H1 (cell line): ENCODE results near the gene CCDC191. TPM values are rescaled to one million over a fixed set of nuclear protein-coding genes. Genes with fewer than 3 reads are reported as not detected.

Experiments used
- CTCF ChIA-PET: fragments of 300-600 bp; sonication (Branson Sonifier 250); formaldehyde crosslinking; loops from one replicate; lab custom pipeline; 2021; ENCODE audit not compliant: partially characterized antibody; lab: Charles Lee
- POLR2A ChIA-PET: fragments of 300-600 bp; sonication (Branson Sonifier 250); formaldehyde crosslinking; loops from one replicate; lab custom pipeline; 2021; ENCODE audit warnings: inconsistent platforms; ENCODE audit not compliant: partially characterized antibody; lab: Charles Lee
- DNase-seq, 2 experiments: peaks; one replicate each; pipeline versions ENCODE4 v3.0.0 to v3.0.0-alpha.2; 2010 to 2022; ENCODE audit warnings: low spot score in 2 of 2, low read depth in 1 of 2, mixed read lengths in 1 of 2
- FAIRE-seq: peaks from 2 replicates; lab custom pipeline; 2011; peaks lifted over from hg19 to GRCh38; lab: Jason Lieb, UNC
- H2AFZ ChIP-seq: 2 replicates; pipeline ENCODE4 v1.8.1; 2012; ENCODE audit warnings: low read length, inconsistent platforms
- H2AK5ac ChIP-seq: 2 replicates; pipeline ENCODE4 v1.6.1; 2013; ENCODE audit warnings: low read depth, low read length
- H2BK120ac ChIP-seq: replicated peaks from 2 replicates; pipeline ENCODE3; 2013; ENCODE audit warnings: low read depth, low read length, inconsistent platforms
- H2BK12ac ChIP-seq: 2 replicates; pipeline ENCODE4 v1.6.1; 2013; ENCODE audit warnings: low read depth, low read length
- H2BK15ac ChIP-seq: 2 replicates; pipeline ENCODE4 v1.6.1; 2013; ENCODE audit warnings: low read length
- H2BK20ac ChIP-seq: 2 replicates; pipeline ENCODE4 v1.6.1; 2013; ENCODE audit warnings: low read length
- H2BK5ac ChIP-seq: 2 replicates; pipeline ENCODE4 v1.6.1; 2013; ENCODE audit warnings: low read depth, low read length
- H3K14ac ChIP-seq: 2 replicates; pipeline ENCODE4 v1.6.1; 2013; ENCODE audit warnings: inconsistent platforms; ENCODE audit not compliant: insufficient read length
- H3K18ac ChIP-seq: 2 replicates; pipeline ENCODE4 v1.6.1; 2013; ENCODE audit warnings: low read length; ENCODE audit errors: extremely low read depth
- H3K23ac ChIP-seq: 2 replicates; pipeline ENCODE4 v1.6.1; 2013; ENCODE audit warnings: inconsistent platforms; ENCODE audit not compliant: insufficient read length
- H3K23me2 ChIP-seq: 2 replicates; pipeline ENCODE4 v1.6.1; 2013; ENCODE audit warnings: low read depth, low read length
- H3K27ac ChIP-seq: 2 replicates; pipeline ENCODE4 v1.6.1; 2011; ENCODE audit warnings: low read depth, low read length, inconsistent platforms
- H3K27me3 ChIP-seq, 4 experiments: replicated peaks in 1 of 4; 1 replicate in 1 of 4; 2 replicates in 3 of 4; pipeline versions ENCODE4 v1.6.1 to v1.8.1; 2011 to 2013; ENCODE audit warnings: low read length in 3 of 4, mild to moderate bottlenecking in 3 of 4, inconsistent platforms in 2 of 4, mixed read lengths in 2 of 4, moderate library complexity in 1 of 4; ENCODE audit not compliant: control insufficient read depth in 3 of 4, insufficient read depth in 3 of 4; ENCODE audit errors: extremely low read depth in 1 of 4
- H3K36me3 ChIP-seq, 4 experiments: 2 replicates each; pipeline versions ENCODE4 v1.6.1 to v1.8.1; 2011 to 2013; ENCODE audit warnings: mild to moderate bottlenecking in 4 of 4, low read length in 3 of 4, moderate library complexity in 2 of 4, control low read depth in 1 of 4, inconsistent platforms in 1 of 4; ENCODE audit not compliant: insufficient read depth in 4 of 4, control insufficient read depth in 2 of 4
- H3K4ac ChIP-seq: replicated peaks from 2 replicates; pipeline ENCODE3; 2013; ENCODE audit warnings: low read length, low read depth, mixed read lengths, inconsistent platforms; ENCODE audit not compliant: insufficient read length
- H3K4me1 ChIP-seq, 4 experiments: replicated peaks in 1 of 4; 1 replicate in 1 of 4; 2 replicates in 3 of 4; pipeline versions ENCODE4 v1.6.1 to v1.8.1; 2011 to 2013; ENCODE audit warnings: low read length in 3 of 4, inconsistent platforms in 2 of 4, mixed read lengths in 1 of 4; ENCODE audit not compliant: insufficient read depth in 4 of 4, control insufficient read depth in 3 of 4
- H3K4me2 ChIP-seq, 2 experiments: 2 replicates each; pipeline versions ENCODE4 v1.6.1 to v1.8.1; 2011 to 2013; ENCODE audit warnings: low read depth in 2 of 2, low read length in 2 of 2, control low read depth in 1 of 2, inconsistent platforms in 1 of 2, mild to moderate bottlenecking in 1 of 2; ENCODE audit not compliant: insufficient read depth in 1 of 2
- H3K4me3 ChIP-seq, 4 experiments: fragments of 200-600, 300-600 bp in 1 of 4; sonication (generic), shearing (Covaris generic), sonication (Bioruptor Twin) in 1 of 4; 2 replicates each; pipeline versions ENCODE4 v1.5.1 to v1.8.1; 2011 to 2016; ENCODE audit warnings: low read length in 4 of 4, low read depth in 3 of 4, control low read depth in 2 of 4, inconsistent platforms in 2 of 4, mild to moderate bottlenecking in 2 of 4, mixed read lengths in 1 of 4, moderate library complexity in 1 of 4; ENCODE audit not compliant: insufficient read depth in 2 of 4; ENCODE audit errors: extremely low read depth in 1 of 4
- H3K56ac ChIP-seq: replicated peaks from 2 replicates; pipeline ENCODE3; 2013; ENCODE audit warnings: low read depth, mild to moderate bottlenecking, mixed read lengths, low read length, inconsistent platforms; ENCODE audit not compliant: insufficient read length
- H3K79me1 ChIP-seq: 2 replicates; pipeline ENCODE4 v1.6.1; 2013; ENCODE audit warnings: low read depth, low read length, control low read depth
- H3K79me2 ChIP-seq, 2 experiments: 2 replicates each; pipeline versions ENCODE4 v1.6.1 to v1.8.1; 2012 to 2013; ENCODE audit warnings: low read length in 2 of 2, mild to moderate bottlenecking in 2 of 2, inconsistent platforms in 1 of 2; ENCODE audit not compliant: insufficient read depth in 2 of 2, control insufficient read depth in 1 of 2
- H3K9ac ChIP-seq, 4 experiments: replicated peaks in 1 of 4; 1 replicate in 1 of 4; 2 replicates in 3 of 4; pipeline versions ENCODE4 v1.6.1 to v1.8.1; 2011 to 2013; ENCODE audit warnings: low read depth in 3 of 4, low read length in 3 of 4, control low read depth in 2 of 4, mild to moderate bottlenecking in 2 of 4, moderate library complexity in 2 of 4, inconsistent platforms in 1 of 4; ENCODE audit errors: extremely low read depth in 1 of 4
- H3K9me3 ChIP-seq, 2 experiments: 2 replicates each; pipeline versions ENCODE4 v1.6.1 to v1.8.1; 2012 to 2013; ENCODE audit warnings: mild to moderate bottlenecking in 2 of 2, moderate library complexity in 2 of 2, control low read depth in 1 of 2, inconsistent platforms in 1 of 2, low read depth in 1 of 2, low read length in 1 of 2, mixed read lengths in 1 of 2; ENCODE audit not compliant: insufficient read depth in 2 of 2
- H4K20me1 ChIP-seq, 2 experiments: replicated peaks in 1 of 2; 2 replicates each; pipeline versions ENCODE3 to v1.8.1; 2011 to 2013; ENCODE audit warnings: inconsistent platforms in 2 of 2, low read length in 2 of 2, mild to moderate bottlenecking in 1 of 2; ENCODE audit not compliant: insufficient read depth in 2 of 2, control insufficient read depth in 1 of 2
- H4K5ac ChIP-seq: 2 replicates; pipeline ENCODE4 v1.6.1; 2013; ENCODE audit warnings: low read length, low read depth, mixed read lengths, inconsistent platforms; ENCODE audit not compliant: insufficient read length
- H4K8ac ChIP-seq: 2 replicates; pipeline ENCODE4 v1.8.0; 2013; ENCODE audit warnings: mild to moderate bottlenecking, moderate library complexity, low read length, inconsistent platforms; ENCODE audit not compliant: insufficient read depth; ENCODE audit errors: extremely low read depth
- H4K91ac ChIP-seq: replicated peaks from 2 replicates; pipeline ENCODE3; 2013; ENCODE audit warnings: low read length, mixed read lengths, inconsistent platforms; ENCODE audit not compliant: insufficient read length
- CHD2 ChIP-seq: IDR thresholded peaks from 2 replicates; pipeline ENCODE4 v1.6.1; 2012; ENCODE audit warnings: low read length, improper control_type of control experiment
- EP300 ChIP-seq, 2 experiments: IDR thresholded peaks; 1 replicate in 1 of 2; 2 replicates in 1 of 2; pipeline ENCODE4 v1.6.1; 2011 to 2012; ENCODE audit warnings: low read depth in 2 of 2, low read length in 2 of 2, mild to moderate bottlenecking in 2 of 2, borderline replicate concordance in 1 of 2, inconsistent platforms in 1 of 2, moderate library complexity in 1 of 2
- HDAC6 ChIP-seq: IDR thresholded peaks from one replicate; pipeline ENCODE4 v1.7.1; 2012; ENCODE audit warnings: low read depth, mild to moderate bottlenecking, inconsistent platforms, low read length, moderate library complexity
- JUN ChIP-seq: IDR thresholded peaks from 2 replicates; pipeline ENCODE4 v1.6.1; 2011; ENCODE audit warnings: low read depth, mild to moderate bottlenecking, improper control_type of control experiment, low read length
- NRF1 ChIP-seq: IDR thresholded peaks from 2 replicates; pipeline ENCODE4 v1.6.1; 2011; ENCODE audit warnings: mild to moderate bottlenecking, low read depth, low read length, improper control_type of control experiment
- POLR2A ChIP-seq, 2 experiments: IDR thresholded peaks; 1 replicate in 1 of 2; 2 replicates in 1 of 2; pipeline ENCODE4 v1.6.1; 2011; ENCODE audit warnings: low read depth in 2 of 2, low read length in 2 of 2, mild to moderate bottlenecking in 2 of 2; ENCODE audit errors: control extremely low read depth in 1 of 2
- RXRA ChIP-seq: IDR thresholded peaks from 2 replicates; pipeline ENCODE4 v1.6.1; 2011; ENCODE audit warnings: low read depth, mild to moderate bottlenecking, low read length, moderate library complexity; ENCODE audit not compliant: insufficient read depth
- SP1 ChIP-seq: IDR thresholded peaks from 2 replicates; pipeline ENCODE4 v1.6.1; 2011; ENCODE audit warnings: low read depth, low read length
- SP2 ChIP-seq: IDR thresholded peaks from 2 replicates; pipeline ENCODE4 v1.6.1; 2012; ENCODE audit warnings: mild to moderate bottlenecking, low read length, inconsistent platforms
- TAF1 ChIP-seq: IDR thresholded peaks from 2 replicates; pipeline ENCODE4 v1.6.1; 2011; ENCODE audit warnings: mild to moderate bottlenecking, low read depth, low read length
- TBP ChIP-seq: IDR thresholded peaks from 2 replicates; pipeline ENCODE4 v1.6.1; 2011; ENCODE audit warnings: low read depth, low read length, improper control_type of control experiment
- TEAD4 ChIP-seq: IDR thresholded peaks from 2 replicates; pipeline ENCODE4 v1.6.1; 2012; ENCODE audit warnings: low read depth, low read length, inconsistent platforms, mixed read lengths
- ZNF274 ChIP-seq: IDR thresholded peaks from 2 replicates; pipeline ENCODE4 v1.7.0; 2012; ENCODE audit warnings: low read length, borderline replicate concordance; ENCODE audit errors: extremely low read depth
- WGBS, 2 experiments: shearing (Covaris generic) in 1 of 2; methylation state at CpG; one replicate each; pipeline versions ENCODE4 v1.1.6 to v1.1.7; 2013 to 2015; ENCODE audit warnings: low lambda C conversion rate in 2 of 2, mixed read lengths in 2 of 2, inconsistent platforms in 1 of 2, low coverage in 1 of 2, missing lambda C conversion rate in 1 of 2; ENCODE audit not compliant: insufficient replicate concordance in 2 of 2, insufficient coverage in 1 of 2, insufficient read length in 1 of 2; ENCODE audit errors: extremely low coverage in 1 of 2, missing lambda C conversion rate in 1 of 2; 5-methylcytosine and 5-hydroxymethylcytosine counted together
- polyA plus RNA-seq, 7 experiments: library from polyadenylated mRNA; depleted of rRNA in 3 of 7; stranded (reverse) in 5 of 7; unstranded in 2 of 7; fragments of >200 nt in 5 of 7; fragments of 200-250 nt in 2 of 7; gene quantifications; 1 replicate in 5 of 7; 2 replicates in 1 of 7; 4 replicates in 1 of 7; pipeline versions ENCODE4 v1.2.1 to v1.2.3, GENCODE V29; 2011 to 2013; ENCODE audit warnings: missing spikeins in 2 of 7, mixed read lengths in 2 of 7
- total RNA-seq: library from RNA; stranded (reverse); fragmentation: NEBNext Ultra II Directional; extraction: Animal tissue kit (Norgen Biotek cat#: 25700); gene quantifications from 2 replicates; pipeline ENCODE4 v1.2.1, GENCODE V29; 2021
- TF ChIP-seq, protein P1 (sequence below): IDR thresholded peaks from 2 replicates; pipeline ENCODE4 v1.6.1; 2012; ENCODE audit warnings: inconsistent platforms

CCDC191 gene
- total and polyA plus RNA-seq, 2 of the 8 experiments (the other 6 are each of a cell fraction or from before 2014, with no cell fraction given), result 0.65 to 1.3 TPM

DNA sequence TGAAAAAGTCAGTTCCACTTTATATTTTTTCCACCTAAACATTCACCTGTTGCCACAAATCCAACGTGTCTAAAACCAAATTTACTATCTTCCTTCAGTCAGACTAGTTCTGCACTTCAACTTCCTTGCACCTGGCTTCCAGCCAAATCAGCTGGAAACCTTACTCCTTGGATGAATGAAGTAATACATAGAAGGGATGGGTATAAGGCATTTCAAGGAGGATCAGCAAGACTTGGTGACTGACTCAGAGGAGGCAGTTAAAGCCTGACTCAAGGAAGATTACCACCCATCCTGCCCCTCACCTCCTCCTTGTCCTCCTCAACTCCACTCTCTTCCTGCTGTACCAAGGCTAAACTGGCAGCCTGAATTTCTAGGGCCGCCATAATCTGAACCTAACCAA is 37.3 kb upstream of the CCDC191 start:
- Histone ChIP-seq H3K9me3 (no peaks in the 10 kb centered on the region), H3K4me3 (no peak overlapping the region), H3K79me1 (no peaks in the 10 kb centered on the region), H3K36me3 (no peaks in the 10 kb centered on the region; a peak in 1 of 8 replicates), H4K20me1 (no peaks in the 10 kb centered on the region), H3K56ac (no peak overlapping the region), H2AFZ (no peak overlapping the region), H2BK20ac (no peak overlapping the region), H2BK5ac (no peak overlapping the region), H4K8ac (no peak overlapping the region), H4K91ac (no peak overlapping the region), H3K4me1 (no peaks in the 10 kb centered on the region; a peak in 1 of 7 replicates), H3K79me2 (no peaks in the 10 kb centered on the region), H2BK120ac (no peak overlapping the region), H3K27ac (no peak overlapping the region), H2BK15ac (no peak overlapping the region), H3K4ac (no peak overlapping the region), H3K9ac (no peak overlapping the region), H3K27me3 (no peaks in the 10 kb centered on the region), H3K4me2 (no peak overlapping the region), H2AK5ac (no peak overlapping the region), H3K14ac (no peak overlapping the region), H3K23me2 (no peaks in the 10 kb centered on the region), H4K5ac (no peak overlapping the region), H3K18ac (no peak overlapping the region), H3K23ac (no peak overlapping the region), H2BK12ac (no peak overlapping the region)
- ChIA-PET POLR2A (no interaction called here), CTCF (no interaction called here)
- DNase-seq (no peak), FAIRE-seq (no peak)
- WGBS, 2 experiments, result 93% methylated on average over 2 of the region's 2 CpGs; no CpG with 5 or more reads in 1 of the 2 experiments
- TF ChIP-seq TBP, result no peak
- no peak for TF ChIP-seq JUN
- TF ChIP-seq, protein P1, sequence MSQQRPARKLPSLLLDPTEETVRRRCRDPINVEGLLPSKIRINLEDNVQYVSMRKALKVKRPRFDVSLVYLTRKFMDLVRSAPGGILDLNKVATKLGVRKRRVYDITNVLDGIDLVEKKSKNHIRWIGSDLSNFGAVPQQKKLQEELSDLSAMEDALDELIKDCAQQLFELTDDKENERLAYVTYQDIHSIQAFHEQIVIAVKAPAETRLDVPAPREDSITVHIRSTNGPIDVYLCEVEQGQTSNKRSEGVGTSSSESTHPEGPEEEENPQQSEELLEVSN, result no peak
- TF ChIP-seq POLR2A (IDR thresholded peaks at IDR 0.05; ENCODE audit: control extremely low read depth in 1 of 2, low read depth in 2 of 2, low read length in 2 of 2), result no peak
- TF ChIP-seq ZNF274, result no peak
- no peak for TF ChIP-seq SP2
- TF ChIP-seq CHD2, result no peak
- TF ChIP-seq HDAC6, result no peak
- no peak for TF ChIP-seq RXRA
- TF ChIP-seq SP1, result no peak
- no peak for TF ChIP-seq TEAD4
- TF ChIP-seq TAF1, result no peak
- no peak for TF ChIP-seq NRF1
- TF ChIP-seq EP300 (IDR thresholded peaks at IDR 0.05; ENCODE audit: borderline replicate concordance in 1 of 2, low read depth in 2 of 2, low read length in 2 of 2), result no peak
